IMR-90 (cell line): ENCODE data around the gene ARMC9. TPM values are rescaled to one million over a fixed set of nuclear protein-coding genes. Genes with fewer than 3 reads are reported as not detected.

Experiments used
- ATAC-seq: fragments of 200-7000 bp; cut with Tn5 transposase; 2 replicates; pipeline ENCODE4 v1.9.1; 2020; ENCODE audit warnings: low read depth, mild to moderate bottlenecking, moderate library complexity
- BruUV-seq: library from RNA; stranded (reverse); fragments of 400-500 nt; replicated peaks from 2 replicates; lab custom pipeline; 2021; lab: Mats Ljungman, UMichigan
- CTCF ChIA-PET: fragments of 300-600 bp; formaldehyde crosslinking; extraction: SDS; loops from one replicate; lab custom pipeline; 2021; ENCODE audit warnings: antibody characterized with exemption; lab: Yijun Ruan, JAX
- POLR2A ChIA-PET: fragments of 300-600 bp; sonication (Branson Sonifier 250); formaldehyde crosslinking; loops from one replicate; lab custom pipeline; 2022; ENCODE audit warnings: antibody characterized with exemption; ENCODE audit not compliant: unreplicated experiment; lab: Charles Lee
- DNase-seq: peaks from one replicate; pipeline ENCODE4 v3.0.0; 2013
- H2AFZ ChIP-seq: replicated peaks from 2 replicates; pipeline ENCODE3; 2013; ENCODE audit warnings: low read length, mild to moderate bottlenecking; ENCODE audit not compliant: poor library complexity
- H2AK5ac ChIP-seq: 2 replicates; pipeline ENCODE4 v1.6.1; 2013; ENCODE audit warnings: low read depth, low read length, inconsistent platforms
- H2AK9ac ChIP-seq: replicated peaks from 2 replicates; pipeline ENCODE3; 2013; ENCODE audit warnings: mild to moderate bottlenecking, low read depth, low read length, moderate library complexity; ENCODE audit not compliant: poor library complexity
- H2BK120ac ChIP-seq: 2 replicates; pipeline ENCODE4 v1.6.1; 2013; ENCODE audit warnings: low read depth, low read length, inconsistent platforms
- H2BK15ac ChIP-seq: 3 replicates; pipeline ENCODE4 v1.6.1; 2013; ENCODE audit warnings: low read depth, low read length, inconsistent platforms
- H2BK20ac ChIP-seq: 2 replicates; pipeline ENCODE4 v1.6.1; 2013; ENCODE audit warnings: low read depth, mild to moderate bottlenecking, inconsistent platforms, low read length, moderate library complexity
- H2BK5ac ChIP-seq: 2 replicates; pipeline ENCODE4 v1.6.1; 2013; ENCODE audit warnings: mild to moderate bottlenecking, low read depth, low read length, inconsistent platforms; ENCODE audit not compliant: poor library complexity, severe bottlenecking
- H3K14ac ChIP-seq: replicated peaks from 2 replicates; pipeline ENCODE4 v1.6.1; 2013; ENCODE audit warnings: low read depth, low read length, inconsistent platforms
- H3K18ac ChIP-seq: 2 replicates; pipeline ENCODE4 v1.6.1; 2013; ENCODE audit warnings: low read depth, low read length, control low read depth
- H3K23ac ChIP-seq: 2 replicates; pipeline ENCODE4 v1.6.1; 2013; ENCODE audit warnings: low read depth, low read length, inconsistent platforms
- H3K27ac ChIP-seq: 2 replicates; pipeline ENCODE4 v1.5.1; 2013; ENCODE audit warnings: mild to moderate bottlenecking, control low read depth, low read length; ENCODE audit not compliant: insufficient read depth
- H3K27me3 ChIP-seq: 2 replicates; pipeline ENCODE4 v1.6.1; 2013; ENCODE audit warnings: low read length; ENCODE audit not compliant: control insufficient read depth, insufficient read depth
- H3K36me3 ChIP-seq: 2 replicates; pipeline ENCODE4 v1.6.1; 2013; ENCODE audit warnings: low read length, mixed read lengths; ENCODE audit not compliant: control insufficient read depth, insufficient read depth
- H3K4ac ChIP-seq: 2 replicates; pipeline ENCODE4 v1.6.1; 2013; ENCODE audit warnings: low read depth, low read length, inconsistent platforms
- H3K4me1 ChIP-seq: 2 replicates; pipeline ENCODE4 v1.6.1; 2013; ENCODE audit warnings: low read length, mixed read lengths; ENCODE audit not compliant: control insufficient read depth, insufficient read depth
- H3K4me2 ChIP-seq: 2 replicates; pipeline ENCODE4 v1.6.1; 2013; ENCODE audit warnings: low read depth, mild to moderate bottlenecking, control low read depth, low read length, moderate library complexity
- H3K4me3 ChIP-seq: 2 replicates; pipeline ENCODE4 v1.5.1; 2013; ENCODE audit warnings: low read depth, mild to moderate bottlenecking, control low read depth, low read length, moderate library complexity; ENCODE audit not compliant: insufficient read depth
- H3K56ac ChIP-seq: 2 replicates; pipeline ENCODE4 v1.6.1; 2013; ENCODE audit warnings: low read length, inconsistent platforms; ENCODE audit not compliant: insufficient read depth; ENCODE audit errors: extremely low read depth
- H3K79me1 ChIP-seq, 2 experiments: 2 replicates each; pipeline ENCODE4 v1.6.1; 2013; ENCODE audit warnings: low read length in 2 of 2, inconsistent platforms in 1 of 2, low read depth in 1 of 2
- H3K9ac ChIP-seq: 2 replicates; pipeline ENCODE4 v1.6.1; 2013; ENCODE audit warnings: low read depth, low read length, control low read depth
- H3K9me1 ChIP-seq: 2 replicates; pipeline ENCODE4 v1.6.1; 2013; ENCODE audit warnings: low read length, inconsistent platforms; ENCODE audit not compliant: insufficient read depth
- H3K9me3 ChIP-seq: 2 replicates; pipeline ENCODE4 v1.6.1; 2013; ENCODE audit warnings: low read length; ENCODE audit not compliant: control insufficient read depth, insufficient read depth
- H4K20me1 ChIP-seq: 2 replicates; pipeline ENCODE4 v1.6.1; 2013; ENCODE audit warnings: low read length, inconsistent platforms; ENCODE audit not compliant: insufficient read depth
- H4K5ac ChIP-seq: 2 replicates; pipeline ENCODE4 v1.6.1; 2013; ENCODE audit warnings: mild to moderate bottlenecking, low read depth, low read length, control low read depth
- H4K8ac ChIP-seq, 2 experiments: 2 replicates each; pipeline ENCODE4 v1.6.1; 2013; ENCODE audit warnings: low read depth in 2 of 2, low read length in 2 of 2, control low read depth in 1 of 2, inconsistent platforms in 1 of 2
- H4K91ac ChIP-seq: 2 replicates; pipeline ENCODE4 v1.6.1; 2013; ENCODE audit warnings: low read depth, low read length, inconsistent platforms; ENCODE audit not compliant: insufficient read depth
- BHLHE40 ChIP-seq: fragments of 150-350 bp; IDR thresholded peaks from 2 replicates; pipeline ENCODE4 v1.6.1; 2016; ENCODE audit warnings: mild to moderate bottlenecking, low read depth, low read length
- CEBPB ChIP-seq: IDR thresholded peaks from 2 replicates; pipeline ENCODE4 v1.6.1; 2012; ENCODE audit warnings: low read depth, low read length, improper control_type of control experiment
- WGBS, 2 experiments: methylation state at CpG; one replicate each; pipeline versions ENCODE4 v1.1.5 to v1.1.7; 2013; ENCODE audit warnings: missing lambda C conversion rate in 2 of 2; ENCODE audit not compliant: insufficient read length in 1 of 2; ENCODE audit errors: extremely low coverage in 2 of 2; 5-methylcytosine and 5-hydroxymethylcytosine counted together
- dilution Hi-C: fragments of 300-500 bp; cut with HindIII; formaldehyde crosslinking; loops from one replicate; pipeline ENCODE4 v1.14.3; 2018; ENCODE audit warnings: low sequenced_read_pairs; ENCODE audit not compliant: unreplicated experiment
- in situ Hi-C: fragments of 300-500 bp; cut with MboI; formaldehyde crosslinking; loops from 3 replicates; pipeline ENCODE4 v1.14.3; 2019; ENCODE audit warnings: low sequenced_read_pairs, inconsistent platforms, mixed read lengths
- intact Hi-C: fragments of 100-400 bp; cut with micrococcal nuclease; formaldehyde crosslinking; loops from 2 replicates; pipeline ENCODE4 v1.10.0; 2022
- polyA plus RNA-seq, 3 experiments: library from polyadenylated mRNA; depleted of rRNA; stranded (reverse); fragments of >200 nt; gene quantifications; 2 replicates each; pipeline ENCODE4 v1.2.3, GENCODE V29; 2012; ENCODE audit warnings: low replicate concordance in 1 of 3
- total RNA-seq: library from RNA; depleted of rRNA; stranded (reverse); fragments of >200 nt; gene quantifications from 2 replicates; pipeline ENCODE4 v1.2.3, GENCODE V29; 2012

Gene ARMC9
- total and polyA plus RNA-seq, 2 of the 4 experiments (the other 2 are of a cell fraction), result 36.0 to 46.6 TPM

GRCh38 chr2:231386446-231386845 lies 188.0 kb downstream of the ARMC9 start:
- Histone ChIP-seq H3K14ac (no peak overlapping the region), H4K8ac (no peak overlapping the region), H2AK9ac (no peak overlapping the region), H4K5ac (no peak overlapping the region), H4K91ac (peak overlapping the region; percentile 16; the same call in 1 of the 2 replicates), H2BK20ac (no peak overlapping the region), H3K4me2 (no peak overlapping the region), H3K23ac (no peak overlapping the region), H3K79me1 (no peaks in the 10 kb centered on the region), H3K36me3 (no peaks in the 10 kb centered on the region), H3K27ac (no peak overlapping the region), H2BK15ac (no peak overlapping the region), H3K4ac (no peak overlapping the region), H3K4me3 (no peak overlapping the region), H3K9ac (no peak overlapping the region), H2BK120ac (no peak overlapping the region), H3K9me3 (peaks cover 4% of the 10 kb centered on the region), H3K56ac (no peak overlapping the region), H3K18ac (no peak overlapping the region), H3K4me1 (peaks cover 9% of the 10 kb centered on the region), H2BK5ac (no peak overlapping the region), H2AK5ac (peak overlapping the region; percentile 64; the same call in 1 of the 2 replicates), H4K20me1 (no peaks in the 10 kb centered on the region; the same call in 1 of the 2 replicates), H3K9me1 (no peaks in the 10 kb centered on the region), H2AFZ (no peak overlapping the region), H3K27me3 (no peaks in the 10 kb centered on the region)
- in situ Hi-C loops (no loop called here), dilution Hi-C loops (no loop called here), intact Hi-C loops (no loop called here)
- no peak for TF ChIP-seq BHLHE40
- peak; percentile 59; the same call in 1 of the 2 replicates for TF ChIP-seq CEBPB
- CTCF ChIA-PET, result no interaction called here
- POLR2A ChIA-PET, result no interaction called here
- WGBS, 2 experiments, result no CpG with 5 or more reads among the region's 3 CpGs
- no TSS peak for BruUV-seq
- ATAC-seq, result peak; percentile 74
- peak; percentile 86 for DNase-seq
